RPMI8226 (cell line): ENCODE data around the gene UNC119.

ENCODE experiments used
- DNase-seq: peaks from one replicate; pipeline ENCODE4 v3.0.0-alpha.2; 2015

The UNC119 gene

GRCh38 chr17:28519236-28519635 lies 33.2 kb downstream of the UNC119 start:
- no peak for DNase-seq

DNA sequence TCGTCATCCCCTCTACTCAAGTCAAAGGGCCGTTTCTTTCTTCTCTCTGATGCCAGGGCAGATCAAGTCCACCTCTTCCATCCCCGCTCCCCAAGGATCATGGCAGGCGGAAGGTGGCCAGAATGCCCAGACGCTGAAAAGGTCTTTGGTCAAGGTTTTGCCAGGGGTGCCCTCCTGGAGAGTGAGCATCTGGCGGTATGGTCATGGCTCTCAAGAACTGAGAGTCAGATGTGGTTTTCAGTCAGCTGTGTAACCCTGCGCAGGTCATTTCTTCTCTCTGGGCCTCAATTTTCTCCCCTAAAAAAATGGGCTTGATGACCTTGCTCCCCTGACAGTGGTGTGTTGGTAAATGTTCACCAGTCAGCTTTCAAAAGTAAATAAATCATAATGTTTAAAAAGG lies 33.8 kb downstream of the UNC119 start:
- no peak for DNase-seq

DNA sequence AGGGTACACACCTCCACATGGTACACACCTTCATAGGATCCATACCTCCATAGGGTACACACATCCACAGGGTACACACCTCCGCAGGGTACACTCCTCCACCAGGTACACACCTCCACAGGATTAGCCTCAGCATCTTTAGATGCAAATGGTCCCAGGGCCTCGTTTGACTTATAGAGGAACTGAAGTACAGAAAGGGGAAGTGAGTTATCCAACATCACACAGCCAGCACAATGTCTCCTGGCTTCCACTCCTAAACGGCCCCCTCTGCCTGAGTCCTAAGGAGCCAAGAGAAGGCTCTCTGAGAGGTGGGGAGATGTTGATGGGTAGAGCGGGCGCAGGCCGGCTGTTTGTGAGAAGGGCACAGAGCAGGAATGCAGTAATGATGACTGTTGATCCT lies 34.3 kb downstream of the UNC119 start:
- DNase-seq, result no peak

- no peak for DNase-seq
These were observed 36.9 kb downstream of the UNC119 start for GRCh38 chr17:28515518-28515917.

DNA sequence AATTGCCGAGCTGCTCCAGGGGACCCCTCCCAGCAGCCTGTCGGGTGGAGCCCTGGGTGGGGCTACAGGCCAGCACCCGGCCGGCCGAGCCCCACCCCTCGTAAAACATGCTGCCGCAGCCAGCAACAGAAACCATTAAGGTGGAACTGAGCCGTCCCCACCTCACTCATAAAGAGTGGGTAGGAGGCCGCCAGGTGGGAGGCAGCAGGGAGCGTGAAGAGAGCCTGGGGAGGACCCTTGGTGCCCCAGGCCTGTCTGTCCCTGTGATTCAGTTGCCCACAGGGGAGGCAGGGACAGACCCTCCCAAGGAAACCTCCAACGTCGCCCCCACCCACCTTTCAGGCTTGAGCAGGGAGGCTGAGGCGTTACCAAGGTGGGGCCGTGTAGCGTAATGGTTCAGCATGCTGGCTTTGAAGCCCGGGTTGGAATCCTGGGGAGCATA lies 37.8 kb downstream of the UNC119 start:
- no peak for DNase-seq

DNA sequence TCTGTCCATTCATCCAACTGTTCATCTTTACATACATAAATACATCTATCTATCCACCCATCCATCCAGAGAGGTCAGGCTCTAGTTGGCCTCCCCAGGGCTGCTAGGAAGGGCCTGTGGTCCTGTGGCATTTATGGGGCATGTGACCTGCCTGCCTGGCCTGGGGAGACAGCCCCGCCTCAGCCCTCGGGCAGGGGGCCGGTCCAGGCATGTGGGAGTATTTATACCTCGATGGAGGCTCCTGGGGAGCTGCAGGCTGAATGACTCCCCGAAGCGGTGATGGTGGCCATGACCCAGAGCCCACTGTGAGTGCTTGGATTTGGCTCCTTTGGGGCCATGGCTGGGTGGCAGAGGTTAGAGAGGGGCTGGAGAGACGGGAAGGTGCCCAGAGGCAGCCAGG lies 38.9 kb downstream of the UNC119 start:
- DNase-seq, result no peak

GRCh38 chr17:28511858-28512461 lies 40.5 kb downstream of the UNC119 start:
- no peak for DNase-seq

DNA sequence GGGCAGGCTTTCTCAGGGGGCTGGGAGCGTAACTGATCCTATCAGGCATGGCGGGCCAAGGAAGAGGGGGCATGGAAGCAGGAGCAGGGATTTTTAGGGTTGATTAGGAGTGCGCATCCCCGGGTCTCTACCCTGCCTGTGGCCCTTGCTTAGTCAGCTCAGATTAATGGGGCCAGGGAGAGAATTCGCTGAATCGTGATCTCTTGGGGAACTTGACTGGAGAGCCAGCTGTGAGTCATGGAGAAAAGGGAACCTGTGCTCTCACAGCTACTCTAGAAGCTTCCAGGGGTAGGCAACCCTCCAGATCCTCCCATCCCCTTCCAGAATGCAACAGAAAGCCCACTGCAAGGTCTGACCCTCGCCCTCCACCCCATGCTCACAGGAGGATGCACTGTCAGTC lies 42.6 kb downstream of the UNC119 start:
- peak; percentile 42 for DNase-seq

GRCh38 chr17:28508211-28508724 lies 44.2 kb downstream of the UNC119 start:
- no peak for DNase-seq

GRCh38 chr17:28507567-28508203 lies 44.7 kb downstream of the UNC119 start:
- no peak for DNase-seq

DNA sequence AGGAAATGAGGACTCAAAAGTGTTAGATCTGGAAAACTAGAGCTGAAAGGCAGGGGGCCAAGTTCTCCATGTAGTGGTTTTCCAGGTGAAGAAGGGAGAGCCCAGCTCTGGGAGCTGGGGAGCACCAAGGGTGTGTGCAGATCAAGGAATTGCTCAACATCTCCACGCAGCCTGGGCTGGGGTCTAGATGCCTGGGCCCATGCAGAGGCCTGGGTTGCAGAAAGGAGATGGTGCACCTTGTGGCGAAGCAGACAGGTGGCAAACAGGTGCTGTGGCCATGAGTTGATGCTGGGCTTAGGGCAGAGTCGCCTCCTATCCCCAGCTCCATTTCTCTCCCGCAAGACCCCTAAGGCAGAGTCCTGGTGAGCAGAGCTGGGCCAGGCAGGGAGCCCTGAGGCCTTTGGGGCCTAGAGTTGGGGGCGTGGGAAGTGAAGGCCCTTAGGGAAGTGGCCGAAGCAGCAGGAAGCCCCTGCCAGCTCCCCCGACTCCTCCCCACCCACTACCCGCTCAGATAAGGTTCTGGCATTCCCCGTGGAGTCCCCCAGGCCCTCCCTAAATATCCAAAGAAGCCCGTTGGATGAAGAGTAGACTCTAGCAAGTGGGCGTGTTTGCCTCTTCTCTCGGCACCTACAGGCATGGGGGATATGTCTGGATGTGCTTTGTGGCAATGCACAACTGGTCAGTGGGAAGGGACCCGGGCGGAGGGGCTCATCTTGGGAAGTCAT lies 45.5 kb downstream of the UNC119 start:
- DNase-seq, result no peak

- no peak for DNase-seq
These were observed 46.3 kb downstream of the UNC119 start, which contains the start of gene FOXN1 for GRCh38 chr17:28505986-28506665. FOXN1 (plus strand) TSS chr17:28506348; CDS start chr17:28523970, 17,622 bp downstream.

- no peak for DNase-seq
These were observed 49.0 kb downstream of the UNC119 start for GRCh38 chr17:28503420-28503819.

- DNase-seq, result no peak
These were observed 50.8 kb downstream of the UNC119 start for GRCh38 chr17:28501421-28502284.

DNA sequence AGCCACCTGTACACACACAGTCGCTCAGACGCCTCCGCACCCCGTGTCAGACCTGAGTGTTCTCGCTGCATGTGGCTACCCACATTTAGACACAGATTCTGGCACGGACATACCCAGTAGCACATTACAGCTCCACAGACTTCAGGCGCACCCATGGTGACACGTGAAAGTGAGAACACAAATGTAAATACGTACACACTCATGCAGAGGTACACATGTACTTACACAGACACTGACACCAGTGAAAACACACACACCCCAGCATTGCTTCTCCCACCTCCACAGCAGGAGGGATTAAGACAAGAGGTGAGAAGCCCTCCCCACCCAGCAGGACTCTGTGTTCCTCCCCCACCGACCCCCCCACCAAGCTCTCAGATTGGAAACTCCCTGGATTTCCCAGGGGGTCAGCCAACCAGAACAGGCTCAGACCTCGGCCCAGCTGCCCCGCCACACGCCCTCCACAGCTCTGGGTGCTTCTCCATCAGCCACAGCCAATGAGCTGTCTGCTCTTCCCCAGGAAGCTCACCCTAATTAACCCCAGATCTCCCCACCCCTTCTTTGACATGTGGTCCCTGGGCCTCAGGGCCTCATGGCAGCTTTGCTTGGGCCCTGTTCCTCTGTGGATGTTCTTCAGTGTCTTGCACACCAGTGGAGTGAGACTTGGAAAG lies 51.6 kb downstream of the UNC119 start:
- peak; percentile 17 for DNase-seq

GRCh38 chr17:28499684-28500357 lies 52.6 kb downstream of the UNC119 start:
- DNase-seq, result no peak

DNA sequence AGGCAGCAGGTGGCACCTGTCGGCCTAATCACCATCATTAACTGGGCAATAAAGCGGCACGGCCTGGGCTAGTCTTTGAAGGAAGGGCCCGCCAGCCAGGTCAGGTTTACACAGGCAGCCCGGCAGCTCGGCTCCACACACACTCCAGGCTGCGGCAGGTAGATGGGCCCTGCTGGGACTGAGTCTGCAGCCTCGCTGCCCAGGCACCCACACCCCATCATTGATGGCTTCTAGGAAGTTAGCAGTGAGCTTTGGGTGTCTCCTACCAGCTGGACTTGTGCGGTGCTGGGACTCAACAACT lies 53.1 kb downstream of the UNC119 start:
- no peak for DNase-seq

GRCh38 chr17:28498652-28499363 lies 53.6 kb downstream of the UNC119 start:
- no peak for DNase-seq

- DNase-seq, result no peak
These were observed 54.5 kb downstream of the UNC119 start for GRCh38 chr17:28497931-28498330.
